Stimulated activated CD4-positive, alpha-beta T cell treated with anti-CD3 and anti-CD28 coated beads, Interleukin-15, amount 100 ng/mL, for 24 hours (primary cell): ENCODE results near the gene NDOR1.

Experiments used
- DNase-seq: peaks from one replicate; pipeline ENCODE4 v3.0.0-alpha.2; 2020

The NDOR1 gene

DNA sequence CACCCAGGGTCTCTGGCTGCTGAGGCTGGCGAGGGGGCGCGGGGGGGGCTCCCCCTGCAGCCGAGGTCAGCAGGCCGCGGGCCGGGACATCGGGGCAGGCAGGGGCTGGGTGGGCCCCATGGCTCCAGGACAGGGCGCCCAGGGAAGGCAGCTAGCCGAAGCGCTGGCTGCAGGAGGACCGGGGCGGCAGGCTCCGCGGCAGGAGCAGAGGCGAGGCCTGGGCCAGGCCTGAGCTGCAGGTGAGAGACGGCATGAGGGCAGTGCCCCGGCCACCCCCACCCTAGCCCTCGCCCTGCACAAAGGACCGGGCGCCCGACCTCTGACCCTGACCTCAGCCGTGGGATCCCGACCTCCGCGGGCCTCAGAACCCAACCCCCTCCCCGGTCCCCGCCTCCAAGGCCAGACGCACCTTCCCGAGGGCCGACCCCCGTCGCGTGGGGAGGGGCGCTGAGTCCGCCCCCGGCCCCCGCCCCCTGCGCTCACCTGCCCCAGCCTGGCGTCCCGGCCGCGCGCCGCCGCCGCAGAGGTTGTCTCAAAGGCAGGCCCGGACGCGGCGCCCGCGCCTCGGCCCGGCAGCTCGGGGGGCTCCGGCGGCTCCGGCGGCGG lies 16.1 kb downstream of the NDOR1 start:
- no peak for DNase-seq

DNA sequence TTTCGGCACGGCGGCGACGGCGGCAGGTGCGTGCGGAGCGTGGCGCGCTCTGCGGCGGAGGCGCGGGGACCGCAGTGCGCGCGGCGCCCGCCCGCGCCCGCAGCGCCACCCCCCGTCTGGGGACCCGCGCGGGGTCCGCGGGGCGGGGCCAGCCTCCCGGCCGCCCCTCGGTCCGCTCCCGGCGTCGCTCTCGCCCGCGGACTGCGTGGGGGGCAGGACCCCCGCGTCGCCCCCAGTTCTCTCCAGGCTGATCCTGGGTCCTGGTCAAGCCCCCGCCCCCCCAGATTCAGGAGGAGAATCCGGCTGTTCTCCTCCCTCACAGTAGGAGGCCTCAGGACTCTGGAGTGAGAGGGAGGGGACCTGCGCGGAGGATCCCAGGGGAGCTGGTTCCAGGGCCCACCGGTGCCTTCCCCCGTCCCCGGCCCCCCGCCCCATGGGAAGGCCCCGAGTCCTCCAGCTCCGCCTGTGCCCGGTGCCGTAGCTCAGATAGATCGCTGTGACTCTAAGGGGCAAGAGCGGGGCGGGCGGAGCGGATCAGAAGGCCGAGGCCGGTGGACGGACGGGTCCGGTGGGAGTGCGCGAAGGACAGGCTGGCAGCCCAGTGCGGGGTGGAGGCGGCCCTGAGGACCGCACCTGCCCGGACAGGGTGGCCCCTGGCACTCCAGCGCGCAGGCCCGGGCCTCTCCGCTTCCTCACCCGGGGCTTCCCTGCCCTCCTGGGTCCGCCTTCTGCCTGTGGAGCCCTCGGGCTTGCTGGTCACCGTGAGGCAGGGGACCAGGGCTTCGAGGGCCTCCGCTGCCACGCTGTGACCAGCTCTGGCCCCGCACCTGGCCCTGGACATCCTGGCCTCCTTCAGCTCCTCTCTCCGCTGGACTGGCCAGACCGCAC lies 16.9 kb downstream of the NDOR1 start, which contains the start of gene RNF208:
TSS of gene RNF208 (minus strand) at position 51 of the 888 bp plus-strand sequence. CDS start 1,028 bp downstream, outside the sequence.
- no peak for DNase-seq

DNA sequence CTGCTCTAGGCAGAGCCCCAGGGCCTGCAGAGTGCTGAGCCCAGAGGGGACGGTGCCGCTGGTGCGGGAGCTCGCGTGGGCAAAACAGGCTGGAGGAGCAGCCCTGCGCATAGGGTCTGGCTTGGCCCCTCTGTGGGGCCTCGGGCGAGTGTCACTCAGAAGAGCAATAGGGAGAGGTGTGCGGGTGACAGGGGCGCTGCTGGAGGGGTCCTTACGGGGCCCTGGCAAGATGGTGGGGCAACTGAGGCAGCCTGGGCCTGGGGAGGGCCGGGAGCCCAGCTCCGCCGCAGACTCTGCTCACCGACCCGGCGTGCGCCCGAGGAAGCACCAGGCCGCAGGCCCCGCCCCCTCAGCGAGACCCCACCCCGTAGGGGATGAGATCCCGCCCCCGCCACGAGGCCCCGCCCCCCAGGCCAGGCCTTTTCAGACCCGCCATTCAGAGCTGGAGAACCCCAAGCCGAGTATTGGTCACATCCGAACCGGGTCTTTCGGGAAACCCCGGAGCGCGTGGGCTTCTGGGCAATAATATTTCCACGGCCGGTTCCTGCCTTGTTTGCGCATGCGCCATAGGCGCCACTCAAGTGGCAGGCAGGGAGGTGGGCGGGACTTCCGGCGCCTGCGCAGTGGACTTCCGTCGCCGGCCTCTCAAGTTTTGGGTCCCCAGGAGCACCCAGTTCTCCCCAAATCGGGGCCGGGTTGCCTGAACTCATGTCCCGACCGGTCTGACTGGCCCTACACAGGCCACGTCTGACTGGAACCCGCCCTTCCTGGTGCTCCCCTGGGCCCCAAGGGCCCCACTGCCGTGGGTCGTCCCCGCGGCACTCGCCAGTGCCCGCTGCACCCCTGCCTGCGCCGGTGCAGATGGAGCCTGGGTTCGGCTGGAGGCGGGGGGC lies 17.8 kb downstream of the NDOR1 start:
- peak; percentile 99 for DNase-seq

DNA sequence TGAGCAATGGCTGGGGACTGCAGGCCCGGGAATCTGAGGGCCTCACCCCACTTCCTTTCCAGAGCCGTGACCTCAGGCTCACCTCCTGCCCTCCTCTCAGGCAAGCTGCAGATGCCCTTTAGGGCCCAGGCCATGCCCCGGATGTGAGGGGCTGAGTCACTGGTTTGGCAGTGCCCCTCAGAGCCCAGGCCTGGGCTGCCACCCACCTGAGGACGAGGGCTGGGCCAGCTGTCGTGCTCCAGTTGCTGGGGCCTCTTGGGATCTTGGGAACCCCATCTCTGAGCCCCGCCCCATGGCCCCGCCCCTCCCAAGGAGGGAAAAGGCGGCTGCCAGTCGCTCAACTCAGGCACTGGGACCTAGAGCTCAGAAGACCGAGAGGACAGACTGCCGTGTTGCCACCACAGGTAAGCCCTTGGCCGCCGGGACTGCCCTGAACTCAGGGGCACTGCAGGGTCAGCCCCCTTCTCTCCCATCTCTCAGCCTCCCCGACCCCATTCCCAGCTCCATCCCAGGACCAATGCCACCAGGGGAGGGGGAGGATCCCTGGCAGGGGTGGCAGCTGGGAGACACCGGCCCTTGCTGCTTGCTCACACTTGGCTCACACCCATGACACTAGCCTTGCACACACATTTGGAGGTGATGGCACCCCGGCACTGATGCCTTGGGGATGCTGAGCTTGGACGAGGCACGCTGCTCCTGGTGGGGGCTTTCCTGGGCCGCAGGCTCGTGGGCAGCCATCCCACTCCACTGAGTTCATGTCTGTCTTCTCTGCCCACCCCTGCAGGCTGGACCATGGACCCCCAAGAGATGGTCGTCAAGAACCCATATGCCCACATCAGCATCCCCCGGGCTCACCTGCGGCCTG lies 19.6 kb downstream of the NDOR1 start, which contains the start of gene CYSRT1:
TSS of gene CYSRT1 (plus strand) at position 345 of the 865 bp plus-strand sequence. CDS start at position 793, 448 bp downstream.
- peak; percentile 47 for DNase-seq

DNA sequence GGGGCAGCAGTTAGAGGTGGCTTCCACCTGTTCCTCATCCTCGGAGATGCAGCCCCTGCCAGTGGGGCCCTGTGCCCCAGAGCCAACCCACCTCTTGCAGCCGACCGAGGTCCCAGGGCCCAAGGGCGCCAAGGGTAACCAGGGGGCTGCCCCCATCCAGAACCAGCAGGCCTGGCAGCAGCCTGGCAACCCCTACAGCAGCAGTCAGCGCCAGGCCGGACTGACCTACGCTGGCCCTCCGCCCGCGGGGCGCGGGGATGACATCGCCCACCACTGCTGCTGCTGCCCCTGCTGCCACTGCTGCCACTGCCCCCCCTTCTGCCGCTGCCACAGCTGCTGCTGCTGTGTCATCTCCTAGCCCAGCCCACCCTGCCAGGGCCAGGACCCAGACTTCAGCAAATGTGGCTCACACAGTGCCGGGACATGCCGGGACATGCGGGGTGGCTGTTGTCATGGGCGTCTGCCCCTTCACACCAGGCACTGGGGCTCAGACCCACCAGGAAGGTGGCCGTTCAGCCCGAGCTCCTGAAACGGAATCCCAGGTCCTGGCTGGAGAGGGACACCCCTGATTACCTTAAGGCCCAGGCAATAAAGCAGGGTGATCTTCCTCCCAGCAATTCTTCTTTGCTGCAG lies 20.3 kb downstream of the NDOR1 start:
- DNase-seq = no peak

DNA sequence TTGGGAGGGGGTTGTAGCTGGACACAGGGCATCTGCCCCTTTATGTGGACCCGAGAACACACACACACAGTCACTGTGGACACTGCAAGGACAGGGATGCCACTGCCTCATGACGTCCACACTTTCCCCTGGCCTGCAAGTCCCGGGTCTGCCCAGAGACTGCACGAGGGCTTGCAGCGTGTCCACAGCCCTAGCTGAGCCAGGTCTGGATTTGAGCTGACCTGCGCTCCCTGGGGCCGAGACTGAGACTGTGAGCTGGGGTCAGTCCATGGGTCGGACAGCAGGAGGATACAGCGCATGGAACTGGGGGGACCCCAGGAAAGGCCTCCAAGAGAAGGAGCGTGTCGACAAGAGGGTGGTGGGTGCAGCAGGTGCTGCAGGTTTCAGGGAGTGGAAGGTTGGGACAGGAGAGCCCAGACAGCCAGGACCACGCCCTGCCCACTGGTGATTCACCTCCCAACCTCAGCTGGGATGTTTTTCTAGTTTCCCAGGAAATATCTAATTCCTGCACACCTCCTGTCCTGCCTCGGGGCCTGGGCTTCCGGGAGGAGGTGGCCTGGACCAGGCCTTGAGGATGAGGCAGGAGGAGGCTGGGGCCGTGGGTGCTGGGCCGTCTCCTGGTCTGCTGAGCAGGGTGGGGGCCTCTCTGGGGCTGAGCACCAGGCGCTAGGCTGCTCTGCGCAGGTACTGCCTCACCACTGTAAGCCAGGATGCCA lies 21.0 kb downstream of the NDOR1 start:
- no peak for DNase-seq

DNA sequence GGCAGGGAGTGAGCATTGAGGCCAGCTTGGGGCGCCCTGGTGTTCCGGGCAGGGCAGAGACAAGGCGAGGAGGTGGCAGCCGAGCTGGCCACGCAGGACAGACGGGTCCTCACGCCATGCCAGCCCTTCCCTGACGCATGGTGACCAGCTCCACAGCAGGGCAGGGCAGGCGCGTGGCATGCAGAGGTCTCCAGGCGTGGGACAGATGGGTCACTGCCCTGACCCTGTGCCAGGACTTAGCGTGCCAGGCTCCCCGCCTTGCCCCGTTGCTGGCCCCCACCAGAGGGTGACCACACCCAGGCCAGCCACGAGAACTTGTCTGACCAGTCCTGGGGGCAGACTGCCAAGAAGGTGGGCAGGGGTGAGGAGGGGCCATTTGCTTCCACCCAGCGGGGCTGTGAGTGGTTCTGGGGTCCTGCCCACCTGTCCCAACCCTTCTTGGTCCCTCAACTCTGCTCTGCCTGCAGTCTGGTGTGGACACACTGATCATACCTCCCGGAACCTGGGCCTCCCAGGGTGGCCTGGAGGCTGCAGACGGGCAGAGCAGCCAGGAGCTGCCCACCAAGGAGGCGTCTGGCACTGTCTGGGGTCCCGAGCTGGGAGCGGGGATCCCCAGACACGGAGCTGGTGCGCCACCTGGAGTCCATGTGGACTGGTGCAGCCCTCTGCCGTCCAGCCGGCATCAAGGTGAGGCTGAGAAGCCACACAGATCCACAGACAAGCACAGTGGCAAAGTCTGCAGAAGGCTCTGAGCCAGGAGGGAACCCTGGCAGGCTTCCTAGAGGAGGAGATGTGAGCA lies 21.8 kb downstream of the NDOR1 start, which contains the start of gene RNF224:
TSS of gene RNF224 (plus strand) at position 449 of the 799 bp plus-strand sequence. CDS start 834 bp downstream, outside the sequence.
- peak; percentile 89 for DNase-seq

DNA sequence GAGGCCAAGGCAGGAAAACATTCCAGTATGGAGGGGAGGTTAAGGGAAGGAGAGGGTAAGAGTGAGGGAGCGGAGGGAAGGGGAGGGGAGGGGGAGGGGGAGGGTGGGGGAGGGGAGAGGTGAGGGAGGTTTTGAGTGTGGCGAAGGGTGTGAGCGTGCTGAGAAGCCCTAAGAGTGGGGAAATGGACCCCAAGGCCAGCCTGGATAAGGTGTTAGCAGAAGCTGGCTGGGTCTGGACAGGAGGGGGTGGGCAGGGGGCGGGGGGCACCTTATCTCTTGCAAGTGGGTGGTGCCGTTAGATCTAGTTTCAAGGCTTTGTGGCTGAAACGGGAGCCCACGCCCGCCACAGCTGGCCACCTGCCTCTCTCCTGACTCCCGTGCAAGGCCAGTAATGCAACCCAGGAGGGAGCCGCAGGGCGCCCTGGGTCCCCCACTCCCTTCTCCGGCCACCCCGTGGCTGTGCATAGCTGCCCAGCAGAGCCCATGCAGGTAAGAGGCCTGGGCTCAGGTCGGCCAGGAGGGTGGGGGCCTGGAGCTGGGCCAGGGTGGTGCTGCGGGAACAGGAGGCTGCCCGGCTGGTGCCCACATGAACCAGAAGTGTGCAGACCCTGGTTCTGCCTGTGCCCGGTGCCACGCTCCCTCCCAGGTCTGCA lies 22.5 kb downstream of the NDOR1 start:
- no peak for DNase-seq

DNA sequence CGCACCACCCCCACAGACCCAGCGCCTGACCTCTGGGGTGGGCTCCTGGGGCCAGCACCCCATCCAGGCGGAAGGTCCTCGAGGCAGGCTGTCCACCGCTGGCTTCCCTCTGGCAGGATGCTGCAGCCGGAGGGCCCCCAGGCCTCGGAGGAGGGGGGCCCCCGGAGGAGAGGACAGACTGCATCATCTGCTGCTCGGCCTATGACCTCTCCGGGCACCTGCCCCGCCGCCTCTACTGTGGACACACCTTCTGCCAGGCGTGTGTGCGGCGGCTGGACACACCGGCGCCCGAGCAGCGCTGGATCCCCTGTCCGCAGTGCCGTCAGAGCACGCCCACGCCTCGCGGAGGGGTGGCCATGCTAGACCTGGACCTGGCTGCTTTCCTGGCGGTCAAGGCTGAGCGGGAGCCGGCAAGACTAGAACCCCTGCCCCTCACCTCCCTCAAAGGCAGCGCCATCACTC lies 23.0 kb downstream of the NDOR1 start:
- no peak for DNase-seq

DNA sequence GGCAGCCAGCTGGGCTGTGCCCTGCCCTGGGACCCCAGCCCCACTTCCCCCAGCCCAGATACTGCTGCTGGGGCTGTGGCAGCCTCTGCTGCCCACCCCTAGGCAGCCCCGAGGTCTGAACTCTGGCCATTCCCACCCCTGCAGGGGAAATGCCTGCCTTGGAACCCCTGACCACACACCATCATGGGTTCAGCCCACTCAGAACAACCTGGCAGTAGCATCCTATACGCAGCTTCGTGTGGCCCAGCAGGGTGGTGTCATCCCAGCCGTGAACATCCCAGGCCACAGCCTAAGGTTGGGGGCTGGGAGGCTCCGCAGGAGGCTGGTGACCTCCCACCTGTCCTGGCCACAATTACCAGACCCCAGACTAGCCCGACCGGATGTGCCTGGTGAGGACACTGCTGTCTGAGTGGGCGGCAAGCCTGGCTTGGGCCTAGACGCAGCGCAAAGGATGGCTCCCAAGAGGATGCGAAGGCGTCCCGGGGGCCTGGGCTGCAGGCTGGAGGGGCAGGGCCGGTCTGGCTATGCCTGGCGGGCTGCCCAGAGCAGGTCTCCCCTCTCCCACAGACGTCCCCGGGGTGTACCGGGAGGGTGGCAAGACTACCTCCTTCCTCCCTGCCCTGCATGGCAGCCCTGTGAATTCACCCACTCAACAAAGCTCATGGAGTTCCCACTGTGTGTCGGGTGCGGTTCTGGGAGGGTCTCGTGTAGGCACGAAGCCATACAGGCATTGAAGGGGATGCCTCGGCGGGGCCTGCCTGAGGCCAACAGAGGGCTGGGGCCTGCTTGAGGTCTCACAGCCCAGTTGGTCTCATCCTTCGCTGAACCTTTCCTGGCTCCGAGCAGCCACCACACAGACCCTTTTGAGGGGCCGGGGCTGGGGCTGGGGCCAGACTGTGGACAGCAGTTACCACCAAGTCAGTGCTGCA lies 23.7 kb downstream of the NDOR1 start:
- DNase-seq = no peak

DNA sequence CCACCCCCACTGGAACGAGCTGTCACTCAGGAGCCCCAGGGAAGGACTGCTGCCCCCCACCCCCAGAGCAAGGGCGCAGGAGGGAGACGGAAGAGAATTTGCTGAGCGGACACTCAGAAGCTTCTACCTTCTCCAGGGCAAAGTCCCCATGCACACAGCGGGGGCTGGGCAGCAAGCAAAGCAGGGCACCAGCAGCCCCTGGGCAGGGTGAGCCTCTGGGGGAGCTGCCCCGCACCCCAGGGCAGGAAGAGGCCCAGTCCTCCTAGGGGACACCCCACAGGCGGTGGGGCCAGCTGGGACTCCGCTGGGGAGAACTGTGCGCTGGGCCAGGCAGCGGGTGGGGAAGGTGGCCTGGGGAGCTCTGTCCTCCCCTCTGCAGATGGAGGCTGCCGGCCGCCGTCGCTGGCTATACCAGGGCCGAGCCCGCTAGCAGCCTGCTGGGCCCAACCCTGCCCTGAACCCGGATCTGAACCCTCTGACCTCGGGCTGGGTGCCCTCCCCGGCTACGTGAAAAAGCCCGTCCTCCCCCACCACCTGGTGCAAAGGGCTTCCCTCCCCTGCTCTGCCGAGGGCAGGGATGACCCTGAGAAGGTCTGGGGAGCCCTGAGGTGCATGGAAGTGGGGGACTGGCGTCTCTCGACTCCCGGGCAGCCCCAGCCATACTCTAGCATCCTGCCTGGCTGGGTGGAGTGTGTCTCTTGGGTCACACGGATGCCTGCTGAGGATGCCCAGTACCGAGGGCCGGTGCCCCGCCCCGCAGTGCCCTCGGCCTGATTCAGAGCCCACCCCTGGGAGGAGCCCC lies 24.6 kb downstream of the NDOR1 start:
- no peak for DNase-seq

DNA sequence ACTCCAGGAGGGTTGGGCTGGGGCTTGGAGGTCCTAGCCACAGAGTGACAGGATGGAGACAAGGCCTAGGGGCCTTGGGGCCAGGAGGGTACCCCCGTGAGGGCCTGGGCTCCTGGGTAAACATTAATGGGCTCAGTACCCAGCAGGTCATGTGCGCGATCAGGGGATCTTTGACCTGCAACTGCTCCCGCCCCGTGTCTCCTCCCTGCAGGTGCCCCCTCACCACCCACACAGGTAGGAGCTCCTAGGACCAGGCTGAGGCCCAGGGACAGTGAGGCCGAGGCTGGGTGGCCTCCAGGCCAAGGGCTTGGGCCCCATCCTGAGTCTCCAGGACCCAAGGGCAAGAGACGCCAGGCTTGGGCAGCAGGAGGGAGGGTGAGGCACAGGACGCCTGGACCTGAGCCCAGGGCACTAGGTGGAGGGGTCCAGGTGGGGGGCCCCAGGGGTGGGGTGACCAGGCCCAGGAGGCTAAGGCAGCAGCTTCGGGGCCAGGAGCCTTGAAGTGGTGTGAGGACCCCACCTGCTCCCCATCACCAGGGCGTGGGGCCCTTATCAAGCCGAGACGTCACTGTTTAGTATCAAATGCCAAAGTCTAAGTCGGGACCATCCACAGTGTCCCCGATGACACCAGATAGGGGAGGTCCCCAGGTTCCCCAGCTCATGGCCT lies 25.3 kb downstream of the NDOR1 start, which contains the start of gene SLC34A3:
TSS of gene SLC34A3 (plus strand) at position 197 of the 667 bp plus-strand sequence. CDS start 802 bp downstream, outside the sequence.
- DNase-seq = no peak

DNA sequence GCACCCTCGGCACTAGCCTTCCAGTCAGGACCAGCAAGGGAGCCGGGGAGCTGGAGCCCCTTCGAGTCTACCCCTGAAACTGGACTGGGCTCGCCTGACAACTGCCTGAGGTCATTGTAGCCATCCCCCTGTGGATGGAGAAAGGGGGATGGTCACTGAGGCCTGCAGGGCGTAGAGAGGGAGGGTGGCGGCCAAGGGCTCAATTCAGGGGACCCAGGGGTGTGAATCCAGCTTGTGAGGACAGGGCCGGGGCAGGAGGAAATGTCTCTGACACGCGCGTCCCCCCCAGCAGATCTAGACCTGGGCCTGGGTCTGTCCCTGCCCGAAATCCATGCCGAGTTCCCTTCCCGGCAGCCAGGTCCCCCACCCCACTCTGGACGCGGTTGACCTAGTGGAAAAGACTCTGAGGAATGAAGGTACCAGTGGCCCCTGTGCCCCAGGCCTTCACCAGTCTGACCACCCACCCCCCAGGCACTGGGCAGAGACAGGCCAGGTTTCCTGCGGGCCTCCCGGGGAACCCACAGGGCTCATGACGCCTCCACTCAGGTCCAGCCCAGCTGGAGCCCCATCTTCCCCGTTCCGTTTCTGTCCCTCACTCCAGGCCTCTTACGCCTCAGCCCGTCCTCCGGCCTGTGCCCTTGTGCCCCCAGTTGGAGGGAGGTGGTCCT lies 26.0 kb downstream of the NDOR1 start:
- DNase-seq = no peak

DNA sequence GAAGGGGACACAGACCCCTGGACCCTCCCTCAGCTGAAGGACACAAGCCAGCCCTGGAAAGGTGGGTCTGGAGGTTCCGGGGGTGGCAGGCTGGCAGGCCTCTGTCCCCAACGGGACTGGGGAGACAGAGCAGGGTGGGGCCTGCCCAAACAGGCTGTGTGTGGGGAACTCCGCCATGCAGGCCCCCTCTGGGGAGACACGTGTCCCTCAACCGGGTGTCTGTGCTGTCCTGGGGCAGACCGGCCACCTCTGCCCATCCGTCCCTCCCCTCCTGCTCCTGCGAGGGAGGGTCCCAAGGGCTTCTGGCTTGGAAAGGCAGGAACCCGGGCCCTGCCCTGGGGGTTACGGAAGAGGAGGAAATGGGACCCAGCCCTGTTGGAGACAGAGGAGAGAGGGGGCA lies 26.6 kb downstream of the NDOR1 start:
- DNase-seq = no peak

DNA sequence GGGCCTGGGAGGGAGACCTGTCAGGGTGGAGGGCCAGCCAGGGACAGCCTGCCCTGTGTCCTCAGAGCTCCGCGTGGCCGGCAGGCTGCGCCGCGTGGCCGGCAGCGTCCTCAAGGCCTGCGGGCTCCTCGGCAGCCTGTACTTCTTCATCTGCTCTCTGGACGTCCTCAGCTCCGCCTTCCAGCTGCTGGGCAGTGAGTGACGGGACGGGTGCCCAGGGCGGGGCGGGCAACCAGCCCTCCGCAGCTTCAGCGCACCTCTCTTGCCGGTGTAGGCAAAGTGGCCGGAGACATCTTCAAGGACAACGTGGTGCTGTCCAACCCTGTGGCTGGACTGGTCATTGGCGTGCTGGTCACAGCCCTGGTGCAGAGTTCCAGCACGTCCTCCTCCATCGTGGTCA lies 27.0 kb downstream of the NDOR1 start:
- DNase-seq = no peak
